ENCODE data around the gene TTC38.

- no peak for TF ChIP-seq CTCF (IDR thresholded peaks at IDR 0.05)
- TF ChIP-seq POLR2A (IDR thresholded peaks at IDR 0.05), result no peak
- TF ChIP-seq EP300 (IDR thresholded peaks at IDR 0.05), result no peak
- no peak for TF ChIP-seq POLR2AphosphoS5 (IDR thresholded peaks at IDR 0.05)
Observed at GRCh38 chr22:46340676-46341075, 72.9 kb downstream of the TTC38 start.
